GM11168 (cell line): ENCODE measurements around the gene TUNAR.

Experiments
- in situ Hi-C: fragments of 300-500 bp; cut with MboI; formaldehyde crosslinking; loops from one replicate; pipeline ENCODE4 v1.12.0; 2022; ENCODE audit warnings: low sequenced_read_pairs; ENCODE audit not compliant: unreplicated experiment

TUNAR gene

GRCh38 chr14:95876761-95877538, at the start of gene TUNAR:
Gene TUNAR, plus strand, starts transcription at chr14:95876832.
- in situ Hi-C loops: no loop called here

- in situ Hi-C loops: no loop called here
Measured at GRCh38 chr14:95828649-95829265, 47.9 kb upstream of the TUNAR start.

- in situ Hi-C loops: no loop called here
Measured at GRCh38 chr14:95829321-95829720, 47.3 kb upstream of the TUNAR start.

GRCh38 chr14:95830386-95830785, 46.2 kb upstream of the TUNAR start:
- in situ Hi-C loops: no loop called here

- in situ Hi-C loops: no loop called here
Measured at GRCh38 chr14:95831041-95831440, 45.6 kb upstream of the TUNAR start.

GRCh38 chr14:95831468-95831867, 45.2 kb upstream of the TUNAR start:
- in situ Hi-C loops: no loop called here

GRCh38 chr14:95832012-95832411, 44.6 kb upstream of the TUNAR start:
- in situ Hi-C loops: no loop called here

- in situ Hi-C loops: no loop called here
Measured at GRCh38 chr14:95833429-95833828, 43.2 kb upstream of the TUNAR start.

GRCh38 chr14:95834496-95834895, 42.1 kb upstream of the TUNAR start:
- in situ Hi-C loops: no loop called here

GRCh38 chr14:95835121-95835730, 41.4 kb upstream of the TUNAR start:
- in situ Hi-C loops: no loop called here

- in situ Hi-C loops: no loop called here
Measured at GRCh38 chr14:95838862-95839261, 37.8 kb upstream of the TUNAR start.

- in situ Hi-C loops: no loop called here
Measured at GRCh38 chr14:95840094-95840700, 36.4 kb upstream of the TUNAR start.

- in situ Hi-C loops: no loop called here
Measured at GRCh38 chr14:95841668-95842067, 35.0 kb upstream of the TUNAR start.

- in situ Hi-C loops: no loop called here
Measured at GRCh38 chr14:95849761-95850160, 26.9 kb upstream of the TUNAR start.

GRCh38 chr14:95850429-95850828, 26.2 kb upstream of the TUNAR start:
- in situ Hi-C loops: no loop called here

GRCh38 chr14:95855606-95856005, 21.0 kb upstream of the TUNAR start:
- in situ Hi-C loops: no loop called here

GRCh38 chr14:95857275-95857674, 19.4 kb upstream of the TUNAR start:
- in situ Hi-C loops: no loop called here

- in situ Hi-C loops: no loop called here
Measured at GRCh38 chr14:95858893-95859292, 17.7 kb upstream of the TUNAR start.

- in situ Hi-C loops: no loop called here
Measured at GRCh38 chr14:95862243-95862642, 14.4 kb upstream of the TUNAR start.

- in situ Hi-C loops: no loop called here
Measured at GRCh38 chr14:95863295-95863694, 13.3 kb upstream of the TUNAR start.

GRCh38 chr14:95869776-95870175, 6.9 kb upstream of the TUNAR start:
- in situ Hi-C loops: no loop called here
